HUES6 (cell line): ENCODE data around the gene CORO2B.
"Not testable (repeated sequence)": the region's sequence is repeated elsewhere in the genome, so short reads cannot be mapped to it uniquely, and the experiment has no call there.

Experiments
- H3K27ac ChIP-seq: 2 replicates; pipeline ENCODE4 v1.7.0; 2013; ENCODE audit warnings: low read depth, mild to moderate bottlenecking, low read length, inconsistent platforms
- H3K27me3 ChIP-seq: 2 replicates; pipeline ENCODE4 v1.6.1; 2013; ENCODE audit warnings: low read length; ENCODE audit not compliant: control insufficient read depth, insufficient read depth
- H3K36me3 ChIP-seq: 2 replicates; pipeline ENCODE4 v1.6.1; 2013; ENCODE audit warnings: low read length; ENCODE audit not compliant: control insufficient read depth, insufficient read depth
- H3K4me1 ChIP-seq: 2 replicates; pipeline ENCODE4 v1.6.1; 2013; ENCODE audit warnings: low read length; ENCODE audit not compliant: control insufficient read depth, insufficient read depth
- H3K4me3 ChIP-seq: 2 replicates; pipeline ENCODE4 v1.5.1; 2013; ENCODE audit warnings: low read depth, low read length
- H3K9ac ChIP-seq: one replicate; pipeline ENCODE4 v1.6.1; 2013; ENCODE audit warnings: mild to moderate bottlenecking, low read length
- H3K9me3 ChIP-seq: 2 replicates; pipeline ENCODE4 v1.6.1; 2013; ENCODE audit warnings: low read depth, low read length; ENCODE audit not compliant: control insufficient read depth, insufficient read depth

Gene CORO2B

DNA sequence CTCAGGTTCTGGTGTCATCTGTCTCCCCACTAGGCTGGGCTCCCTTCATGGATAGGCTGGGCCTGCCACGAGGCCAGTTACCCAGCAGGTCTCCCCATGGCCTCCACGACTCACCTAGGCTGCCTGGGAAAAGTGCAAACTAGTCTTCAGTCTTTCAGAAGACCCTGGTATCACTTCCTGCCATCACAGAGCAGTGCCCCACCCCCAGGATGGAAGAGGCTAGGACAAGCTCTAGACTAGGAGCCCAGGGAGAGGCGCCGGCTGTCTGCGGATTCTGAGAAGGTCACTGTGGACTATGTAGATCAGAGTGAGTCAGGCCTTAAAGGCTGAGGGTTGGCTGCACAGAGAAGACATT is 63.7 kb downstream of the CORO2B start:
- Histone ChIP-seq H3K27ac (no peak overlapping the region), H3K4me3 (no peak overlapping the region), H3K4me1 (peaks cover 27% of the 10 kb centered on the region), H3K36me3 (no peaks in the 10 kb centered on the region), H3K9me3 (no peaks in the 10 kb centered on the region), H3K9ac (no peak overlapping the region), H3K27me3 (no peaks in the 10 kb centered on the region)

GRCh38 chr15:68643216-68643830 is 64.5 kb downstream of the CORO2B start:
- Histone ChIP-seq H3K27me3 (no peaks in the 10 kb centered on the region), H3K36me3 (no peaks in the 10 kb centered on the region), H3K4me3 (no peak overlapping the region), H3K9ac (no peak overlapping the region), H3K9me3 (no peaks in the 10 kb centered on the region), H3K4me1 (peaks cover 27% of the 10 kb centered on the region), H3K27ac (no peak overlapping the region)

- H3K27me3 ChIP-seq: no peaks in the 10 kb centered on the region
- H3K9me3 ChIP-seq: no peaks in the 10 kb centered on the region
- no peak overlapping the region for H3K4me3 ChIP-seq
- H3K27ac ChIP-seq: no peak overlapping the region
- peaks cover 27% of the 10 kb centered on the region for H3K4me1 ChIP-seq
- H3K9ac ChIP-seq: no peak overlapping the region
- H3K36me3 ChIP-seq: no peaks in the 10 kb centered on the region
These were observed 65.5 kb downstream of the CORO2B start for GRCh38 chr15:68644083-68644904.

- H3K4me1 ChIP-seq: peaks cover 26% of the 10 kb centered on the region
These were observed 66.2 kb downstream of the CORO2B start for GRCh38 chr15:68644996-68645395.

DNA sequence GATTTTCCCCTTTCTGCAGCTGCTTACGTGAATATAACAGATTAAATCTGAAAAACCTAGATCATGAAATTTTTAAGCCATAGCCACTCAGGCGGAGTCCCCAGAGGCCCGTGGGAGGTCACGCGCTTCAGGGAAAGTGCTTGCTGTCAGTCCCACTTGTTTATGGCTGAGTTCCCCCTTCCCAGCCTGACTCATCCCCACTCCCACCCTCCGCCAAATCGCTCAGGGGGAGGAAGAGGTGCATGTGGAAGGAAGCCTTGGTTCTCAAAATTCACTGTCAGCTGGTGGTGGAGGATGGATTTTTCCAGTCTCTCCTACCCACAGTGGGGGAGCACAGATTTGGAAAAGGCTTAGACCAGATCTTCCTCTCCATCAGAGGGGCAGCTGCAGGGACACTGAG is 67.4 kb downstream of the CORO2B start:
- no peaks in the 10 kb centered on the region for H3K36me3 ChIP-seq
- peaks cover 22% of the 10 kb centered on the region for H3K4me1 ChIP-seq
- no peak overlapping the region for H3K9ac ChIP-seq
- no peaks in the 10 kb centered on the region for H3K9me3 ChIP-seq
- no peak overlapping the region for H3K4me3 ChIP-seq
- no peak overlapping the region for H3K27ac ChIP-seq
- H3K27me3 ChIP-seq: no peaks in the 10 kb centered on the region

More at GRCh38 chr15:68644996-68645395, 66.2 kb downstream of the CORO2B start:
- Histone ChIP-seq H3K4me3 (no peak overlapping the region), H3K9ac (no peak overlapping the region), H3K9me3 (no peaks in the 10 kb centered on the region), H3K27ac (no peak overlapping the region), H3K27me3 (no peaks in the 10 kb centered on the region), H3K36me3 (no peaks in the 10 kb centered on the region)

DNA sequence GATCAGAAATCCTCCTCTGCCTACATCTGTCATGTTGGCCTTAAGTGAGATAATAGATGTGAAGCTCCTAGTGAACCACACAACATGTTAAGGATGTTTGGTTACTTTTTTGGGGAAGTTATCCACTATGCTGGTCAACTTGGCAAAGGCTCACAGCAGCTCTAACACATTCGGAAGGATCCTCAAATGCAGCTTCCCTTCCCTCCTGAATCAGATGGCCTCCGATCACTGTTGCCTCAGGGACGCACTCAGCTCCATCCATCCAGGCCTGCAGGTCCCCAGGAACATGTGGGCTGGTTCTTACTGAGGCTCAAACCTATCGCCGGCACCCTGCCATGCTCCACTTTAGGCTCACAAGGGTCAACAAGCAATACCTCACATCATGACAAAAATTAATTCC is 67.9 kb downstream of the CORO2B start:
- H3K27ac ChIP-seq: no peak overlapping the region
- no peak overlapping the region for H3K9ac ChIP-seq
- peaks cover 25% of the 10 kb centered on the region for H3K4me1 ChIP-seq
- no peaks in the 10 kb centered on the region for H3K9me3 ChIP-seq
- H3K4me3 ChIP-seq: no peak overlapping the region
- no peaks in the 10 kb centered on the region for H3K27me3 ChIP-seq
- H3K36me3 ChIP-seq: no peaks in the 10 kb centered on the region

- H3K36me3 ChIP-seq, H3K9ac ChIP-seq, H3K27ac ChIP-seq, H3K4me3 ChIP-seq, H3K9me3 ChIP-seq, H3K27me3 ChIP-seq: not testable (repeated sequence)
- H3K4me1 ChIP-seq: peaks cover 29% of the 10 kb centered on the region
These were observed 68.6 kb downstream of the CORO2B start for GRCh38 chr15:68647361-68647760.

GRCh38 chr15:68650901-68651709 is 72.3 kb downstream of the CORO2B start:
- Histone ChIP-seq H3K4me3 (peak overlapping the region; percentile 37; the same call in 1 of the 2 replicates), H3K27me3 (no peaks in the 10 kb centered on the region), H3K4me1 (peaks cover 40% of the 10 kb centered on the region), H3K27ac (no peak overlapping the region), H3K9me3 (no peaks in the 10 kb centered on the region), H3K9ac (no peak overlapping the region), H3K36me3 (no peaks in the 10 kb centered on the region)

DNA sequence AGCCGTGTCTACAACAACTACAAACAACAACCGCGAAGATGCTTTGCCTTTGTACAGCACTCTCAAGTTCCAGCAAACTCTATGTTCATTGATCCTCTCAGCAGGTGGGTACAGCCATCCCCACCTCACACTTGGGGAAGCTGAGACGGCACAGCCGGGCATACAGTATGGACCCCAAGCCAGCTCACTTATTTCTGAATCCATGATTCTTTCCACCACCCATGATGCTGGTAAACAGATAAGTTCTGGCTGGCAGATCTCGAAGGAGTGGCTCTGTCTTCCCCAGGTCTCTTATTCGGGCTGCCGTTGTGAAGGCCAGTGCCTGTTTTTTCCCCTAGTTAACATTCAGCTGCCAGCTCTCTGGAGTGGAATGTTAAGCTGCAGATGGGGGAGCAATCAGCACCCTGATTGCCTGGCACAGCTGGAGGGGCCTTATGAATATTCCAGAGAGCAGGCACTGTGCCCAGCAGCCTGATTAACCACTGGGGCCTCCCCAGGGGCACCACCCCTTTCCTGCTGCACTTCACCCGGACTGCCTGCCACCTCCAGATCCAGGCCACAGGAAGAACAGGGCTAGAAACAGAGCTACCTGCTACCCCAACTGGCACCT is 73.2 kb downstream of the CORO2B start:
- H3K27me3 ChIP-seq: no peaks in the 10 kb centered on the region
- no peaks in the 10 kb centered on the region for H3K36me3 ChIP-seq
- H3K4me1 ChIP-seq: peaks cover 38% of the 10 kb centered on the region
- no peak overlapping the region for H3K4me3 ChIP-seq
- no peak overlapping the region for H3K27ac ChIP-seq
- H3K9me3 ChIP-seq: no peaks in the 10 kb centered on the region
- H3K9ac ChIP-seq: no peak overlapping the region

DNA sequence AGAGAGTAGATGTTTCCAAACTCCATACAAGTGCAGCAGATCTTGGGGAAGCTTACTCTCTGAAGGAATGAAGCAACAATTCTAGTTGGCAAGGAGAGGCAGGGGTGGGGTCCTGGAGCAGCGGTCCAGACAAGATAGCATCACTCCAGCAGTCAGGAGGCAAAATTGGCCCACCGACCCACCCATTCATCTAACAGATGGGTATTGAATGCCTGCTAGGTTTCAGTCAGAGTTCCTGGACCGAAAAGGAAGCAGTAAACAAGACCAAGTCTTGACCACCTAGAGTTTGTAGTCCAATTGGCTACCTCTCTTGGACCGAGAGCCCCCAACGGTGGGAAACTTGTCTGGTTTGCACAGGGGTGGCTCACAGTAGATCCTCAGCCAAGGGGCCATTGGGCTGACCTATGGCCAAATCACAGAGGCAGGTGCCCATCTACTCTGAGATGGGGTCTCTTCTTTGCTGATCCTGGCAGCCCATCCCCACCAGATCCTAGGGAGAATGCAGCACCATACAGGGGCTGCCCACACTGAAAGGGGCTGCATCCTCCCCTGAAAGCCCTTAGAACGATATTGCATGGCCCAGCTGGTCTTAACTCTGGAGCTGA is 74.3 kb downstream of the CORO2B start:
- Histone ChIP-seq H3K36me3 (no peaks in the 10 kb centered on the region), H3K4me3 (no peak overlapping the region), H3K27ac (no peak overlapping the region), H3K9ac (no peak overlapping the region), H3K4me1 (peaks cover 38% of the 10 kb centered on the region), H3K9me3 (no peaks in the 10 kb centered on the region), H3K27me3 (no peaks in the 10 kb centered on the region)
